ENCODE measurements around the gene DGKI. TPM values are rescaled to one million over a fixed set of nuclear protein-coding genes. Genes with fewer than 3 reads are reported as not detected.

The DGKI gene
- polyA plus RNA-seq, 2 of the 4 experiments (the other 2 are of a cell fraction), result 0.05 to 0.08 TPM

DNA sequence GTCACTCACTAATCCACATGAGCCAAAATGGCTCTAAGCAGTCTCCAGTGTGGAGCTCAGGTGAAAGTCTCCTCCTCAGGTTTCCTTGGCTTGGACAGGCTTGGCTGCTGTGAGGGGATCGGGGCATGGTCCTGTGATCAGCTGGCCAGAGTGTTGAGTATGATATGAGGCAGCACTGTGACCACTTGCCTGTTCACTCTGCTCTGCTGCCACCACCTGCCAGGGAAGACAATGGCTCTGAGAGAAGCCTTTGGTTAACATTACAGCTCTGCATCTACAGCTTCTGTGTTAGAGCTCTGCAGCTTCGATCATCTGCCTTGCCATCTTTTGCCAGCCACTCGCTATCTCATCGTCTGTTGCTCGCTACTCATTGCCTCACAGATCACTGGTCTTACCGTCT is 483.1 kb downstream of the DGKI start (continued):
- TF ChIP-seq RNF2 (IDR thresholded peaks at IDR 0.05; ENCODE audit: borderline replicate concordance, low read depth), result no peak
- TF ChIP-seq, protein P1, sequence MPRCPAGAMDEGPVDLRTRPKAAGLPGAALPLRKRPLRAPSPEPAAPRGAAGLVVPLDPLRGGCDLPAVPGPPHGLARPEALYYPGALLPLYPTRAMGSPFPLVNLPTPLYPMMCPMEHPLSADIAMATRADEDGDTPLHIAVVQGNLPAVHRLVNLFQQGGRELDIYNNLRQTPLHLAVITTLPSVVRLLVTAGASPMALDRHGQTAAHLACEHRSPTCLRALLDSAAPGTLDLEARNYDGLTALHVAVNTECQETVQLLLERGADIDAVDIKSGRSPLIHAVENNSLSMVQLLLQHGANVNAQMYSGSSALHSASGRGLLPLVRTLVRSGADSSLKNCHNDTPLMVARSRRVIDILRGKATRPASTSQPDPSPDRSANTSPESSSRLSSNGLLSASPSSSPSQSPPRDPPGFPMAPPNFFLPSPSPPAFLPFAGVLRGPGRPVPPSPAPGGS (IDR thresholded peaks at IDR 0.05), result no peak

GRCh38 chr7:137360087-137360679 is 486.6 kb downstream of the DGKI start:
- H3K4me3 ChIP-seq, result no peak overlapping the region
- no peak for FAIRE-seq
- no peak overlapping the region for H3K27ac ChIP-seq
- POLR2A ChIA-PET, result no interaction called here
- no peak overlapping the region for H3K4me2 ChIP-seq
- CTCF ChIA-PET, result no interaction called here
- 2% methylated on average over 1 of the region's 1 CpG for WGBS (ENCODE audit: missing lambda C conversion rate)
- TF ChIP-seq ZFP36 (IDR thresholded peaks at IDR 0.05; ENCODE audit: borderline replicate concordance, partially characterized antibody), result peak; percentile 75
- no peak for TF ChIP-seq EP300 (IDR thresholded peaks at IDR 0.05)
- no peak for DNase-seq (ENCODE audit: low read depth in 1 of 2, low spot score in 1 of 2)
- peaks cover 3% of the 10 kb centered on the region; the same call in 2 of the 3 replicates for H3K9me3 ChIP-seq
- ATAC-seq, result no peak
- H3K4me1 ChIP-seq, result no peaks in the 10 kb centered on the region

GRCh38 chr7:137354961-137355360 is 491.8 kb downstream of the DGKI start:
- DNase-seq (ENCODE audit: low read depth in 1 of 2, low spot score in 1 of 2), result no peak
- ATAC-seq, result no peak
- no peak overlapping the region for H3K27ac ChIP-seq
- no peaks in the 10 kb centered on the region; the same call in 1 of the 3 replicates for H3K9me3 ChIP-seq
- TF ChIP-seq CHD4 (IDR thresholded peaks at IDR 0.05; ENCODE audit: borderline replicate concordance) (no peak), ZFP36 (IDR thresholded peaks at IDR 0.05; ENCODE audit: borderline replicate concordance, partially characterized antibody) (no peak), RCOR1 (IDR thresholded peaks at IDR 0.05; ENCODE audit: low read depth, low read length) (no peak), CEBPB (IDR thresholded peaks at IDR 0.05) (no peak), KDM1A (IDR thresholded peaks at IDR 0.05; ENCODE audit: low read depth) (no peak), CBX8 (IDR thresholded peaks at IDR 0.05) (no peak), SREBF2 (IDR thresholded peaks at IDR 0.05) (no peak), REST (IDR thresholded peaks at IDR 0.05) (no peak), HDAC2 (IDR thresholded peaks at IDR 0.05) (no peak), BHLHE40 (IDR thresholded peaks at IDR 0.05; ENCODE audit: low read depth, low read length) (no peak), PHF8 (IDR thresholded peaks at IDR 0.05; ENCODE audit: borderline replicate concordance, low read depth) (no peak), JUN (IDR thresholded peaks at IDR 0.05) (no peak), TFCP2L1 (CRISPR knock-in tag; IDR thresholded peaks at IDR 0.05) (no peak), RARB (CRISPR knock-in tag; IDR thresholded peaks at IDR 0.05) (no peak), CBX2 (IDR thresholded peaks at IDR 0.05; ENCODE audit: borderline replicate concordance, low read depth) (no peak), FOXS1 (CRISPR knock-in tag; IDR thresholded peaks at IDR 0.05) (no peak), HOXB13 (CRISPR knock-in tag; IDR thresholded peaks at IDR 0.05; ENCODE audit: low read depth) (no peak)
- TF ChIP-seq, protein P1 (IDR thresholded peaks at IDR 0.05), result no peak
- TF ChIP-seq, protein P2, sequence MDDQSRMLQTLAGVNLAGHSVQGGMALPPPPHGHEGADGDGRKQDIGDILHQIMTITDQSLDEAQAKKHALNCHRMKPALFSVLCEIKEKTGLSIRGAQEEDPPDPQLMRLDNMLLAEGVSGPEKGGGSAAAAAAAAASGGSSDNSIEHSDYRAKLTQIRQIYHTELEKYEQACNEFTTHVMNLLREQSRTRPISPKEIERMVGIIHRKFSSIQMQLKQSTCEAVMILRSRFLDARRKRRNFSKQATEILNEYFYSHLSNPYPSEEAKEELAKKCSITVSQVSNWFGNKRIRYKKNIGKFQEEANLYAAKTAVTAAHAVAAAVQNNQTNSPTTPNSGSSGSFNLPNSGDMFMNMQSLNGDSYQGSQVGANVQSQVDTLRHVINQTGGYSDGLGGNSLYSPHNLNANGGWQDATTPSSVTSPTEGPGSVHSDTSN (IDR thresholded peaks at IDR 0.05), result no peak
- no peak overlapping the region for H3K4me2 ChIP-seq
- H3K4me1 ChIP-seq, result no peaks in the 10 kb centered on the region
- ChIA-PET POLR2A (no interaction called here), CTCF (interaction anchor here (0.9 to 1.2 kb wide), 2 partner anchors 9 to 100 kb away, joined by 3 to 4 read pairs; no protein-coding TSS in a partner anchor)
- no peak for FAIRE-seq
- H3K4me3 ChIP-seq, result no peak overlapping the region
